ENCODE measurements around the gene KMT5C. TPM values are rescaled to one million over a fixed set of nuclear protein-coding genes. Genes with fewer than 3 reads are reported as not detected.

Gene KMT5C
- total and polyA plus RNA-seq, 12 donors: 4.0 to 12.4 (median 6.9) TPM

GRCh38 chr19:55390461-55390880, 50.8 kb downstream of the KMT5C start:
- intact Hi-C loops (cut with DNase I): no loop called here
- WGBS, 2 donors: 72 to 80% methylated on average over 7 of the region's 7 CpGs
- Histone ChIP-seq H3K27ac (no peak overlapping the region), H3K4me3 (no peak overlapping the region), H3K27me3 (no peaks in the 10 kb centered on the region), H3K4me1 (peaks cover 20 to 42% (median 27%) of the 10 kb centered on the region in 9 donors), H3K9me3 (no peaks in the 10 kb centered on the region), H3K36me3 (peaks cover 0 to 63% (median 41%) of the 10 kb centered on the region in 9 donors)
- TF ChIP-seq, protein P1, sequence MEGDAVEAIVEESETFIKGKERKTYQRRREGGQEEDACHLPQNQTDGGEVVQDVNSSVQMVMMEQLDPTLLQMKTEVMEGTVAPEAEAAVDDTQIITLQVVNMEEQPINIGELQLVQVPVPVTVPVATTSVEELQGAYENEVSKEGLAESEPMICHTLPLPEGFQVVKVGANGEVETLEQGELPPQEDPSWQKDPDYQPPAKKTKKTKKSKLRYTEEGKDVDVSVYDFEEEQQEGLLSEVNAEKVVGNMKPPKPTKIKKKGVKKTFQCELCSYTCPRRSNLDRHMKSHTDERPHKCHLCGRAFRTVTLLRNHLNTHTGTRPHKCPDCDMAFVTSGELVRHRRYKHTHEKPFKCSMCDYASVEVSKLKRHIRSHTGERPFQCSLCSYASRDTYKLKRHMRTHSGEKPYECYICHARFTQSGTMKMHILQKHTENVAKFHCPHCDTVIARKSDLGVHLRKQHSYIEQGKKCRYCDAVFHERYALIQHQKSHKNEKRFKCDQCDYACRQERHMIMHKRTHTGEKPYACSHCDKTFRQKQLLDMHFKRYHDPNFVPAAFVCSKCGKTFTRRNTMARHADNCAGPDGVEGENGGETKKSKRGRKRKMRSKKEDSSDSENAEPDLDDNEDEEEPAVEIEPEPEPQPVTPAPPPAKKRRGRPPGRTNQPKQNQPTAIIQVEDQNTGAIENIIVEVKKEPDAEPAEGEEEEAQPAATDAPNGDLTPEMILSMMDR (IDR thresholded peaks at IDR 0.05): no peak
- ATAC-seq (no peak), DNase-seq (no peak)

GRCh38 chr19:55391191-55391670, 51.6 kb downstream of the KMT5C start:
- H3K4me3 ChIP-seq: no peak overlapping the region
- H3K27ac ChIP-seq: no peak overlapping the region
- peaks cover 20 to 42% (median 27%) of the 10 kb centered on the region in 9 donors for H3K4me1 ChIP-seq
- DNase-seq (no peak), ATAC-seq (no peak)
- no peaks in the 10 kb centered on the region for H3K27me3 ChIP-seq
- peaks cover 0 to 63% (median 41%) of the 10 kb centered on the region in 9 donors for H3K36me3 ChIP-seq
- TF ChIP-seq, protein P1 (IDR thresholded peaks at IDR 0.05): no peak
- intact Hi-C loops (cut with DNase I): no loop called here
- 80 to 82% methylated on average over 12 of the region's 12 CpGs for WGBS, 2 donors
- H3K9me3 ChIP-seq: no peaks in the 10 kb centered on the region

- H3K36me3 ChIP-seq: peaks cover 0 to 59% (median 39%) of the 10 kb centered on the region in 9 donors
- peaks cover 15 to 35% (median 22%) of the 10 kb centered on the region in 9 donors for H3K4me1 ChIP-seq
- DNase-seq (no peak), ATAC-seq (no peak)
- no peaks in the 10 kb centered on the region for H3K27me3 ChIP-seq
- TF ChIP-seq, protein P1 (IDR thresholded peaks at IDR 0.05): no peak
- WGBS, 2 donors: 85 to 88% methylated on average over 18 of the region's 18 CpGs
- no peak overlapping the region for H3K4me3 ChIP-seq
- H3K27ac ChIP-seq: no peak overlapping the region
- intact Hi-C loops (cut with DNase I): no loop called here
- no peaks in the 10 kb centered on the region for H3K9me3 ChIP-seq
These were observed 52.3 kb downstream of the KMT5C start for GRCh38 chr19:55391702-55392615.

DNA sequence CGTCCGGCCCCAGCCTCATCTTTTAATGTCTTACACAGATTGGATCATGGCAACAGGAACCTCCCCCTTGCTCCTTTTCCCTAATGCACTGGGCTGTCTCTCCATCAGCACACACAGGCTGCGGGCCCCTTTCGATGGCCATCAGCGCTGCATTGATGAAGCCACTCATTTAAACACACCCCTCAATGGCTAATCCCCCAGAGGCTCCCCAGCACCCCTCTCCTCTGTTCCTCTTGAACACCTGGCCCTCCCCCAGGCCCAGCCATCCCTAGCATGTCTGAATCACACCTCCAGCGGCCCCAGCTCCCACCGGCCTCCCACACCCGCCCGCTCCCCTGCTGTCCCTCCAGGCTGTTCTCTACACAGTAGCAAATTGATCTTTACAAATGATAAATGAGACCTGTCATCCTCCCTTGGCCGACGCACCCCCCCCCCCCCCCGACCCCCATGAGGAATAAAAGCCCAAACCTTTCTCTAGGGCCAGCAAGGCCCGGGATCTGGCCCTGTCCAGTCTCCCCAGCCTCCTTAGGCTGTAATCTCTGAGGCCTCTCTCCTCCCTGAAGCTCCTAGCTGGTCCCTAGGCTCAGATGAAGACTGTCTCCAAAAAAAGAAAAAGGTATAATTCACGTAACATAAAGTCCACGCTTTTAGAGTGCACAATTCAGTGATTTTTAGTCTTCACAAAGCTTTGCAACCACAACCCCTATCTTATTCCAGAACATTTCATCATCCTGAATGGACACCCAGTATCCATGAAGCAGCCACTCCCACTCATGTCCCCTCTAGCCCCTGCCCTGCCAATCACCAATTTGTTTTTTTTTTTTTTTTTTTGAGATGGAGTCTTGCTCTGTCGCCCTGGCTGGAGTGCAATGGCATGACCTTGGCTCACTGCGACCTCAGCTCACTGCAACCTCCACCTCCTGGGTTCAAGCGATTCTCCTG, 53.4 kb downstream of the KMT5C start:
- Histone ChIP-seq H3K4me3 (no peak overlapping the region), H3K27ac (no peak overlapping the region), H3K4me1 (peaks cover 5 to 24% (median 10%) of the 10 kb centered on the region in 9 donors), H3K27me3 (no peaks in the 10 kb centered on the region), H3K36me3 (peaks cover 0 to 47% (median 27%) of the 10 kb centered on the region in 9 donors), H3K9me3 (no peaks in the 10 kb centered on the region)
- intact Hi-C loops (cut with DNase I): no loop called here
- ATAC-seq: no peak
- TF ChIP-seq, protein P1 (IDR thresholded peaks at IDR 0.05): no peak
- 73 to 74% methylated on average over 18 of the region's 18 CpGs for WGBS, 2 donors
- DNase-seq: no peak

Data from heart right ventricle (tissue), 16 donors.